ENCODE measurements around the gene TP53RK. TPM values are rescaled to one million over a fixed set of nuclear protein-coding genes. Genes with fewer than 3 reads are reported as not detected.

Gene TP53RK
- polyA plus RNA-seq, 1 donor from 2014 or later, result 22.7 TPM

DNA sequence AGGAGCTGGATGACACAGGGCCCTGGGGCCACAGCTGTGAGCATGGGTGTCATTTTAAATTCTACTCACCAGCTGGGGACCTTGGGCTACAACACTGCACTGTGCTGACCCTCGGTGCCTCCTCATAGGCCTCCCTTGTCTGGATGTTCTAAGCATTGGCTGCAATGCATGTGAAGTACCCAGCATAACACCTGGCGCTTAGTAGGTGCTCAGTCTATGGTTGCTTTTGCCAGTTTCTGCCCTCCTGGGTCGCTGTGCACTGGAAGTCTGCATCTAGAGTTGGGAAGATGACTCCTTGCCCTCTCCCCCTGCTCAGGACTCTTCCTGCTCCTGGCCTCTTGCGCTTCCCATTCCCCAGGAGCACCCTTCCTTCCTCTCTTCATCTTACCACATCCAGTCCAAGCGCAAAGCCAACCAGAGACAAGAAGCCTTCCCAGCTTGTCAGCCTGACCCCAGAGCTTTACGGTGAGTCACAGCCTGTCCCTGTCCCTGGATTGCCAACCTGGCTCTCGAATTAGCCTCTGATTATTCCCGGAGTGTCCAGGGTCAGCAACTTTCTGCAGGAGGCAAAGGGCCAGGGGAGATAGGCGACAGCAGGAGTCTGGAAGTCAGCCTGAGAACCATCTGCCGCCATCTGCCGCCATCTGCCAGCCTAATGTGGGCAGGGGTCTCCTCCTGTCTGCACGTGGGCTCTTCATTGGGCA is 46.8 kb downstream of the TP53RK start:
- Histone ChIP-seq H4K20me1 (ENCODE audit: insufficient read depth) (no peaks in the 10 kb centered on the region), H3K27me3 (ENCODE audit: insufficient read depth, low read depth, low read length) (no peaks in the 10 kb centered on the region), H2AFZ (ENCODE audit: low read depth, low read length) (no peak overlapping the region), H3K36me3 (ENCODE audit: insufficient read depth, low read length) (no peaks in the 10 kb centered on the region), H3K9me3 (ENCODE audit: low read length) (no peaks in the 10 kb centered on the region), H3K79me2 (replicated peaks; ENCODE audit: insufficient read depth, low read length) (no peaks in the 10 kb centered on the region), H3K27ac (ENCODE audit: low read length) (no peak overlapping the region), H3K9ac (ENCODE audit: low read length) (no peak overlapping the region), H3F3A (ENCODE audit: insufficient read depth, low read length, poor library complexity, severe bottlenecking) (no peaks in the 10 kb centered on the region), H3K9me2 (ENCODE audit: insufficient read depth, low read length) (no peaks in the 10 kb centered on the region), H3K4me3 (ENCODE audit: low read length) (no peak overlapping the region), H3K4me2 (ENCODE audit: low read length) (no peak overlapping the region)
- no peak for TF ChIP-seq EP300 (conservative IDR thresholded peaks at IDR 0.05; ENCODE audit: poor library complexity, severe bottlenecking)
- TF ChIP-seq, protein P1, sequence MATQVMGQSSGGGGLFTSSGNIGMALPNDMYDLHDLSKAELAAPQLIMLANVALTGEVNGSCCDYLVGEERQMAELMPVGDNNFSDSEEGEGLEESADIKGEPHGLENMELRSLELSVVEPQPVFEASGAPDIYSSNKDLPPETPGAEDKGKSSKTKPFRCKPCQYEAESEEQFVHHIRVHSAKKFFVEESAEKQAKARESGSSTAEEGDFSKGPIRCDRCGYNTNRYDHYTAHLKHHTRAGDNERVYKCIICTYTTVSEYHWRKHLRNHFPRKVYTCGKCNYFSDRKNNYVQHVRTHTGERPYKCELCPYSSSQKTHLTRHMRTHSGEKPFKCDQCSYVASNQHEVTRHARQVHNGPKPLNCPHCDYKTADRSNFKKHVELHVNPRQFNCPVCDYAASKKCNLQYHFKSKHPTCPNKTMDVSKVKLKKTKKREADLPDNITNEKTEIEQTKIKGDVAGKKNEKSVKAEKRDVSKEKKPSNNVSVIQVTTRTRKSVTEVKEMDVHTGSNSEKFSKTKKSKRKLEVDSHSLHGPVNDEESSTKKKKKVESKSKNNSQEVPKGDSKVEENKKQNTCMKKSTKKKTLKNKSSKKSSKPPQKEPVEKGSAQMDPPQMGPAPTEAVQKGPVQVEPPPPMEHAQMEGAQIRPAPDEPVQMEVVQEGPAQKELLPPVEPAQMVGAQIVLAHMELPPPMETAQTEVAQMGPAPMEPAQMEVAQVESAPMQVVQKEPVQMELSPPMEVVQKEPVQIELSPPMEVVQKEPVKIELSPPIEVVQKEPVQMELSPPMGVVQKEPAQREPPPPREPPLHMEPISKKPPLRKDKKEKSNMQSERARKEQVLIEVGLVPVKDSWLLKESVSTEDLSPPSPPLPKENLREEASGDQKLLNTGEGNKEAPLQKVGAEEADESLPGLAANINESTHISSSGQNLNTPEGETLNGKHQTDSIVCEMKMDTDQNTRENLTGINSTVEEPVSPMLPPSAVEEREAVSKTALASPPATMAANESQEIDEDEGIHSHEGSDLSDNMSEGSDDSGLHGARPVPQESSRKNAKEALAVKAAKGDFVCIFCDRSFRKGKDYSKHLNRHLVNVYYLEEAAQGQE (IDR thresholded peaks at IDR 0.05; ENCODE audit: borderline replicate concordance), result no peak
- no peak for TF ChIP-seq RAD21 (conservative IDR thresholded peaks at IDR 0.05)
- TF ChIP-seq TAF1 (IDR thresholded peaks at IDR 0.05; ENCODE audit: low read depth), result no peak
- no peak for TF ChIP-seq POLR2AphosphoS5 (IDR thresholded peaks at IDR 0.05)
- TF ChIP-seq MXI1 (conservative IDR thresholded peaks at IDR 0.05; ENCODE audit: poor library complexity, severe bottlenecking), result no peak
- TF ChIP-seq SMC3 (conservative IDR thresholded peaks at IDR 0.05; ENCODE audit: poor library complexity), result no peak
- TF ChIP-seq, protein P2, sequence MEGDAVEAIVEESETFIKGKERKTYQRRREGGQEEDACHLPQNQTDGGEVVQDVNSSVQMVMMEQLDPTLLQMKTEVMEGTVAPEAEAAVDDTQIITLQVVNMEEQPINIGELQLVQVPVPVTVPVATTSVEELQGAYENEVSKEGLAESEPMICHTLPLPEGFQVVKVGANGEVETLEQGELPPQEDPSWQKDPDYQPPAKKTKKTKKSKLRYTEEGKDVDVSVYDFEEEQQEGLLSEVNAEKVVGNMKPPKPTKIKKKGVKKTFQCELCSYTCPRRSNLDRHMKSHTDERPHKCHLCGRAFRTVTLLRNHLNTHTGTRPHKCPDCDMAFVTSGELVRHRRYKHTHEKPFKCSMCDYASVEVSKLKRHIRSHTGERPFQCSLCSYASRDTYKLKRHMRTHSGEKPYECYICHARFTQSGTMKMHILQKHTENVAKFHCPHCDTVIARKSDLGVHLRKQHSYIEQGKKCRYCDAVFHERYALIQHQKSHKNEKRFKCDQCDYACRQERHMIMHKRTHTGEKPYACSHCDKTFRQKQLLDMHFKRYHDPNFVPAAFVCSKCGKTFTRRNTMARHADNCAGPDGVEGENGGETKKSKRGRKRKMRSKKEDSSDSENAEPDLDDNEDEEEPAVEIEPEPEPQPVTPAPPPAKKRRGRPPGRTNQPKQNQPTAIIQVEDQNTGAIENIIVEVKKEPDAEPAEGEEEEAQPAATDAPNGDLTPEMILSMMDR (IDR thresholded peaks at IDR 0.05; ENCODE audit: poor library complexity, severe bottlenecking), result no peak
- TF ChIP-seq EZH2 (IDR thresholded peaks at IDR 0.05; ENCODE audit: borderline replicate concordance, insufficient read depth, low read length, poor library complexity, severe bottlenecking), result no peak

DNA sequence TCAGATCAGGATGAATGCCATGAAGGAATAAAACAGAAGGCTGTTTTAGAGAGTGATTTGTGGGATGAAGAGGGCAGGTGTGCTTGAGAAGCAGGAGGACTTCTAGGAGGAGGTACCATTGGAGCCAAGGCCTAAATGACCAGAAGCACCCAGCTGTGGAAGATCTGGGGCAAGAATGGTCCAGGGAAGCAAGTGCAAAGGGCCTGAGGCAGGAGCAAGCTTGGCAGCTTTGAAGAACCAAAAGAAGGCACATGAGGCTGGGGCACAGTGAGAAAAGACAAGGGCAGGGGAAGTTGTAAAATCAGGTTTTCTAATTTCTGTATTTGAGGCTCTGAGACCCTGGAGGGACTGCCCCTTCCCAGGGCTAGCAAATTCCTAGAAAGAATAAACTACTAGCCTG is 47.8 kb downstream of the TP53RK start:
- H2AFZ ChIP-seq (ENCODE audit: low read depth, low read length), result no peak overlapping the region
- no peaks in the 10 kb centered on the region for H4K20me1 ChIP-seq (ENCODE audit: insufficient read depth)
- H3K4me3 ChIP-seq (ENCODE audit: low read length), result no peak overlapping the region
- no peaks in the 10 kb centered on the region for H3K9me2 ChIP-seq (ENCODE audit: insufficient read depth, low read length)
- TF ChIP-seq EP300 (conservative IDR thresholded peaks at IDR 0.05; ENCODE audit: poor library complexity, severe bottlenecking) (no peak), TAF1 (IDR thresholded peaks at IDR 0.05; ENCODE audit: low read depth) (no peak), SMC3 (conservative IDR thresholded peaks at IDR 0.05; ENCODE audit: poor library complexity) (no peak), POLR2AphosphoS5 (IDR thresholded peaks at IDR 0.05) (no peak), RAD21 (conservative IDR thresholded peaks at IDR 0.05) (no peak)
- no peak overlapping the region for H3K9ac ChIP-seq (ENCODE audit: low read length)
- H3K27ac ChIP-seq (ENCODE audit: low read length), result no peak overlapping the region
- H3K36me3 ChIP-seq (ENCODE audit: insufficient read depth, low read length), result no peaks in the 10 kb centered on the region
- no peak overlapping the region for H3K4me2 ChIP-seq (ENCODE audit: low read length)
- H3K27me3 ChIP-seq (ENCODE audit: insufficient read depth, low read depth, low read length), result no peaks in the 10 kb centered on the region
- no peaks in the 10 kb centered on the region for H3K79me2 ChIP-seq (replicated peaks; ENCODE audit: insufficient read depth, low read length)
- no peaks in the 10 kb centered on the region for H3F3A ChIP-seq (ENCODE audit: insufficient read depth, low read length, poor library complexity, severe bottlenecking)
- H3K9me3 ChIP-seq (ENCODE audit: low read length), result no peaks in the 10 kb centered on the region
